AG04450 (cell line): ENCODE data around the gene SSUH2. TPM values are rescaled to one million over a fixed set of nuclear protein-coding genes. Genes with fewer than 3 reads are reported as not detected.

Experiments used
- CTCF ChIA-PET: fragments of 300-600, 350-600 bp; formaldehyde crosslinking; extraction: SDS; loops from one replicate; lab custom pipeline; 2022; ENCODE audit warnings: antibody characterized with exemption, inconsistent platforms; lab: Charles Lee
- POLR2A ChIA-PET: fragments of 350-600 bp; formaldehyde crosslinking; extraction: SDS; loops from one replicate; lab custom pipeline; 2021; ENCODE audit warnings: antibody characterized with exemption, inconsistent platforms; lab: Yijun Ruan, JAX
- DNase-seq: peaks from one replicate; pipeline ENCODE4 v3.0.0-alpha.2; 2011; ENCODE audit warnings: low read depth, low spot score
- H3K27ac ChIP-seq: one replicate; pipeline ENCODE4 v1.5.1; 2012; ENCODE audit warnings: low read depth, low read length, control low read depth
- H3K27me3 ChIP-seq: one replicate; pipeline ENCODE4 v1.6.0; 2012; ENCODE audit warnings: low read length; ENCODE audit not compliant: control insufficient read depth, insufficient read depth
- H3K4me3 ChIP-seq: 2 replicates; pipeline ENCODE4 v1.5.1; 2011; ENCODE audit warnings: mild to moderate bottlenecking, low read depth, low read length, control low read depth
- H3K9me3 ChIP-seq: 2 replicates; pipeline ENCODE4 v1.5.1; 2012; ENCODE audit warnings: low read length; ENCODE audit not compliant: control insufficient read depth, insufficient read depth
- CTCF ChIP-seq: IDR thresholded peaks from 2 replicates; pipeline ENCODE4 v1.5.1; 2011; ENCODE audit warnings: low read depth, low read length, control low read depth, inconsistent platforms
- polyA plus RNA-seq: library from polyadenylated mRNA; depleted of rRNA; stranded (reverse); fragments of >200 nt; gene quantifications from 2 replicates; pipeline ENCODE4 v1.2.3, GENCODE V29; 2011

The SSUH2 gene
- polyA plus RNA-seq, 1 experiment: 0.09 TPM

- Histone ChIP-seq H3K4me3 (no peak overlapping the region), H3K27me3 (no peaks in the 10 kb centered on the region), H3K27ac (no peak overlapping the region), H3K9me3 (no peaks in the 10 kb centered on the region)
- CTCF ChIA-PET: no interaction called here
- POLR2A ChIA-PET: no interaction called here
- no peak for TF ChIP-seq CTCF
- DNase-seq: no peak
Measured at GRCh38 chr3:8604006-8604405, 40.6 kb downstream of the SSUH2 start.

- no peak for TF ChIP-seq CTCF
- no peaks in the 10 kb centered on the region for H3K27me3 ChIP-seq
- H3K27ac ChIP-seq: no peak overlapping the region
- CTCF ChIA-PET: no interaction called here
- DNase-seq: no peak
- H3K9me3 ChIP-seq: no peaks in the 10 kb centered on the region
- POLR2A ChIA-PET: no interaction called here
- no peak overlapping the region for H3K4me3 ChIP-seq
Measured at GRCh38 chr3:8603115-8603710, 41.4 kb downstream of the SSUH2 start.

GRCh38 chr3:8600457-8600856 is 44.1 kb downstream of the SSUH2 start:
- Histone ChIP-seq H3K27me3 (no peaks in the 10 kb centered on the region), H3K4me3 (no peak overlapping the region), H3K27ac (no peak overlapping the region), H3K9me3 (no peaks in the 10 kb centered on the region)
- DNase-seq: no peak
- no peak for TF ChIP-seq CTCF
- POLR2A ChIA-PET: no interaction called here
- CTCF ChIA-PET: no interaction called here

GRCh38 chr3:8599146-8599545 is 45.5 kb downstream of the SSUH2 start:
- ChIA-PET CTCF (interaction anchor here (0.8 kb wide), 1 partner anchor 182 kb away, joined by 4 read pairs; no protein-coding TSS in a partner anchor), POLR2A (no interaction called here)
- TF ChIP-seq CTCF: no peak
- H3K4me3 ChIP-seq: no peak overlapping the region
- no peak overlapping the region for H3K27ac ChIP-seq
- no peaks in the 10 kb centered on the region for H3K27me3 ChIP-seq
- no peak for DNase-seq
- no peaks in the 10 kb centered on the region for H3K9me3 ChIP-seq

- Histone ChIP-seq H3K27me3 (no peaks in the 10 kb centered on the region), H3K27ac (no peak overlapping the region), H3K9me3 (no peaks in the 10 kb centered on the region; the same call in 1 of the 2 replicates), H3K4me3 (no peak overlapping the region)
- no peak for TF ChIP-seq CTCF
- ChIA-PET CTCF (interaction anchor here (0.7 kb wide), 1 partner anchor 17 kb away, joined by 3 read pairs; no protein-coding TSS in a partner anchor), POLR2A (no interaction called here)
- DNase-seq: no peak
Measured at GRCh38 chr3:8597219-8597853, 47.3 kb downstream of the SSUH2 start.
